H9 (cell line): ENCODE measurements around the gene COL23A1. TPM values are rescaled to one million over a fixed set of nuclear protein-coding genes. Genes with fewer than 3 reads are reported as not detected.
A peak's percentile ranks its signal among the peaks of the same experiment; 100 is the strongest.

Experiments used
- DNase-seq: peaks from one replicate; pipeline ENCODE4 v3.0.0-alpha.2; 2017
- H2AFZ ChIP-seq: one replicate; pipeline ENCODE4 v1.6.1; 2013; ENCODE audit warnings: mild to moderate bottlenecking, low read length, control low read depth, moderate library complexity
- H2AK5ac ChIP-seq: 2 replicates; pipeline ENCODE4 v1.6.1; 2013; ENCODE audit warnings: low read length, control low read depth, mixed read lengths; ENCODE audit not compliant: insufficient read length
- H2BK120ac ChIP-seq: one replicate; pipeline ENCODE4 v1.6.1; 2013; ENCODE audit warnings: low read depth, mild to moderate bottlenecking, low read length, control low read depth, inconsistent platforms; ENCODE audit not compliant: poor library complexity, severe bottlenecking
- H2BK12ac ChIP-seq: 2 replicates; pipeline ENCODE4 v1.6.1; 2013; ENCODE audit warnings: low read length, control low read depth, mixed read lengths, low read depth; ENCODE audit not compliant: insufficient read length
- H2BK15ac ChIP-seq: 2 replicates; pipeline ENCODE4 v1.6.1; 2013; ENCODE audit warnings: low read depth, low read length, control low read depth
- H2BK20ac ChIP-seq: one replicate; pipeline ENCODE4 v1.6.1; 2013; ENCODE audit warnings: low read depth, mild to moderate bottlenecking, low read length, control low read depth, inconsistent platforms; ENCODE audit not compliant: poor library complexity, severe bottlenecking
- H2BK5ac ChIP-seq: 2 replicates; pipeline ENCODE4 v1.6.1; 2013; ENCODE audit warnings: low read length, control low read depth, mixed read lengths; ENCODE audit not compliant: insufficient read length
- H3K14ac ChIP-seq: 2 replicates; pipeline ENCODE4 v1.6.1; 2013; ENCODE audit warnings: low read length, control low read depth; ENCODE audit not compliant: insufficient read depth
- H3K18ac ChIP-seq: 2 replicates; pipeline ENCODE4 v1.6.1; 2013; ENCODE audit warnings: low read depth, mild to moderate bottlenecking, mixed read lengths, low read length, control low read depth; ENCODE audit not compliant: insufficient read length
- H3K23ac ChIP-seq: 2 replicates; pipeline ENCODE4 v1.6.1; 2013; ENCODE audit warnings: low read length, control low read depth, mixed read lengths, low read depth; ENCODE audit not compliant: insufficient read length
- H3K23me2 ChIP-seq: 2 replicates; pipeline ENCODE4 v1.6.1; 2013; ENCODE audit warnings: low read depth, mild to moderate bottlenecking, mixed read lengths, low read length, control low read depth; ENCODE audit not compliant: insufficient read length, poor library complexity, severe bottlenecking
- H3K27ac ChIP-seq: 2 replicates; pipeline ENCODE4 v1.5.1; 2013; ENCODE audit warnings: low read length, control low read depth, mixed read lengths, low read depth; ENCODE audit not compliant: insufficient read length
- H3K27me3 ChIP-seq: 2 replicates; pipeline ENCODE4 v1.6.1; 2013; ENCODE audit warnings: low read length, control low read depth, inconsistent platforms; ENCODE audit not compliant: insufficient read depth
- H3K4ac ChIP-seq: 2 replicates; pipeline ENCODE4 v1.6.1; 2013; ENCODE audit warnings: low read depth, mild to moderate bottlenecking, control low read depth, inconsistent platforms, low read length, moderate library complexity
- H3K4me1 ChIP-seq: 2 replicates; pipeline ENCODE4 v1.6.1; 2013; ENCODE audit warnings: low read length, control low read depth, inconsistent platforms; ENCODE audit not compliant: insufficient read depth
- H3K4me2 ChIP-seq: 2 replicates; pipeline ENCODE4 v1.6.1; 2013; ENCODE audit warnings: low read length, control low read depth, mixed read lengths; ENCODE audit not compliant: insufficient read length, insufficient read depth
- H3K56ac ChIP-seq: 2 replicates; pipeline ENCODE4 v1.6.1; 2013; ENCODE audit warnings: low read depth, mild to moderate bottlenecking, mixed read lengths, low read length, control low read depth; ENCODE audit not compliant: insufficient read length
- H3K79me1 ChIP-seq: 2 replicates; pipeline ENCODE4 v1.6.1; 2013; ENCODE audit warnings: low read depth, mild to moderate bottlenecking, moderate library complexity, low read length, control low read depth, inconsistent platforms; ENCODE audit not compliant: insufficient read depth, poor library complexity, severe bottlenecking
- H3K79me2 ChIP-seq: 2 replicates; pipeline ENCODE4 v1.6.1; 2013; ENCODE audit warnings: low read length, control low read depth, inconsistent platforms; ENCODE audit not compliant: insufficient read depth
- H3K9ac ChIP-seq: 2 replicates; pipeline ENCODE4 v1.6.1; 2013; ENCODE audit warnings: low read length, control low read depth, mixed read lengths; ENCODE audit not compliant: insufficient read length; ENCODE audit errors: extremely low read depth
- H3K9me3 ChIP-seq: one replicate; pipeline ENCODE4 v1.6.1; 2013; ENCODE audit warnings: low read depth, low read length, inconsistent platforms; ENCODE audit not compliant: control insufficient read depth
- H3T11ph ChIP-seq: one replicate; pipeline ENCODE4 v1.6.1; 2013; ENCODE audit warnings: mild to moderate bottlenecking, low read length, control low read depth, inconsistent platforms
- H4K20me1 ChIP-seq: one replicate; pipeline ENCODE4 v1.6.1; 2013; ENCODE audit not compliant: control insufficient read depth, insufficient read length, insufficient read depth
- H4K5ac ChIP-seq: 2 replicates; pipeline ENCODE4 v1.6.1; 2013; ENCODE audit warnings: low read depth, mild to moderate bottlenecking, mixed read lengths, low read length, control low read depth; ENCODE audit not compliant: insufficient read length
- H4K8ac ChIP-seq: replicated peaks from 2 replicates; pipeline ENCODE4 v1.6.1; 2013; ENCODE audit warnings: low read length, control low read depth, mixed read lengths, low read depth; ENCODE audit not compliant: insufficient read length
- H4K91ac ChIP-seq: 2 replicates; pipeline ENCODE4 v1.6.1; 2013; ENCODE audit warnings: low read depth, mild to moderate bottlenecking, moderate library complexity, mixed read lengths, low read length, control low read depth; ENCODE audit not compliant: insufficient read length
- H3K27ac Mint-ChIP-seq, 3 experiments: 2 replicates in 2 of 3; 3 replicates in 1 of 3; pipeline ENCODE4 v1.8.0; 2020 to 2021; ENCODE audit warnings: mixed read lengths in 3 of 3, mild to moderate bottlenecking in 1 of 3, moderate library complexity in 1 of 3
- H3K27me3 Mint-ChIP-seq: 2 replicates; pipeline ENCODE4 v1.8.0; 2021; ENCODE audit warnings: low read depth, mild to moderate bottlenecking, moderate library complexity, mixed read lengths
- H3K36me3 Mint-ChIP-seq, 3 experiments: 2 replicates in 2 of 3; 3 replicates in 1 of 3; pipeline ENCODE4 v1.8.0; 2020 to 2021; ENCODE audit warnings: low read depth in 3 of 3, mixed read lengths in 3 of 3; ENCODE audit not compliant: insufficient read depth in 1 of 3
- H3K4me1 Mint-ChIP-seq, 2 experiments: 2 replicates each; pipeline ENCODE4 v1.8.0; 2020; ENCODE audit warnings: mixed read lengths in 2 of 2
- H3K4me3 Mint-ChIP-seq, 2 experiments: 2 replicates in 1 of 2; 3 replicates in 1 of 2; pipeline ENCODE4 v1.8.0; 2020 to 2021; ENCODE audit warnings: mild to moderate bottlenecking in 2 of 2, mixed read lengths in 2 of 2, moderate library complexity in 1 of 2
- H3K9me3 Mint-ChIP-seq, 2 experiments: 2 replicates in 1 of 2; 3 replicates in 1 of 2; pipeline ENCODE4 v1.8.0; 2020; ENCODE audit warnings: mild to moderate bottlenecking in 2 of 2, mixed read lengths in 2 of 2, moderate library complexity in 1 of 2
- CTCF ChIP-seq: fragments of 200-600 bp; sonication (generic); conservative IDR thresholded peaks from 3 replicates; pipeline ENCODE4 v1.8.0; 2021; ENCODE audit warnings: antibody characterized with exemption, mild to moderate bottlenecking
- WGBS: extraction: QIAGEN DNeasy Blood & Tissue Kit; methylation state at CpG from one replicate; pipeline ENCODE4 v1.1.7; 2013; ENCODE audit warnings: missing lambda C conversion rate, low lambda C conversion rate, mixed read lengths; ENCODE audit not compliant: insufficient read length; ENCODE audit errors: extremely low coverage; 5-methylcytosine and 5-hydroxymethylcytosine counted together
- total RNA-seq: library from RNA; stranded (reverse); gene quantifications from 2 replicates; pipeline ENCODE4 v1.2.1, GENCODE V29; 2021

COL23A1 gene
- total RNA-seq, 1 experiment from 2014 or later: 2.6 TPM

- H2BK12ac ChIP-seq: no peak overlapping the region
- no peak overlapping the region for H3K14ac ChIP-seq
- DNase-seq: no peak
- H3T11ph ChIP-seq: no peak overlapping the region
- H3K23ac ChIP-seq: no peak overlapping the region
- H4K91ac ChIP-seq: no peak overlapping the region
- H3K4me1 ChIP-seq: no peaks in the 10 kb centered on the region
- no peaks in the 10 kb centered on the region for H3K79me1 ChIP-seq
- peaks cover 2% of the 10 kb centered on the region for H4K20me1 ChIP-seq
- H3K9me3 Mint-ChIP-seq: peaks cover 8 to 13% of the 10 kb centered on the region in 2 experiments
- H4K5ac ChIP-seq: no peak overlapping the region
- no peak overlapping the region for H3K4me3 Mint-ChIP-seq
- H2BK20ac ChIP-seq: no peak overlapping the region
- H2BK5ac ChIP-seq: no peak overlapping the region
- H3K36me3 Mint-ChIP-seq: peaks cover 5 to 17% (median 12%) of the 10 kb centered on the region in 3 experiments; a peak in 6 of 7 replicates
- no peak overlapping the region for H4K8ac ChIP-seq
- no peaks in the 10 kb centered on the region for H3K27me3 ChIP-seq
- no peaks in the 10 kb centered on the region; the same call in 1 of the 2 replicates for H3K27me3 Mint-ChIP-seq
- peaks cover 15 to 28% of the 10 kb centered on the region in 2 experiments for H3K4me1 Mint-ChIP-seq
- no peak for TF ChIP-seq CTCF
- peaks cover 5% of the 10 kb centered on the region for H3K9me3 ChIP-seq
- no peak overlapping the region for H3K18ac ChIP-seq
- H3K27ac ChIP-seq: no peak overlapping the region
- no CpG with 5 or more reads among the region's 12 CpGs for WGBS
- no peak overlapping the region for H2BK15ac ChIP-seq
- no peaks in the 10 kb centered on the region for H3K79me2 ChIP-seq
- H3K9ac ChIP-seq: no peak overlapping the region
- no peak overlapping the region for H3K56ac ChIP-seq
- H3K4ac ChIP-seq: no peak overlapping the region
- H3K27ac Mint-ChIP-seq: peak overlapping the region in 1 of 3 experiments; percentile 65; a peak in 2 of 7 replicates
- H2AFZ ChIP-seq: no peak overlapping the region
- H3K4me2 ChIP-seq: no peak overlapping the region
- no peaks in the 10 kb centered on the region for H3K23me2 ChIP-seq
- no peak overlapping the region for H2BK120ac ChIP-seq
- H2AK5ac ChIP-seq: no peak overlapping the region
Observed at GRCh38 chr5:178367736-178368120, 222.5 kb downstream of the COL23A1 start.
